Measurements from ENCODE around the gene SND1. TPM values are rescaled to one million over a fixed set of nuclear protein-coding genes. Genes with fewer than 3 reads are reported as not detected.
A peak's percentile ranks its signal among the peaks of the same experiment; 100 is the strongest.

Gene SND1
- total and polyA plus RNA-seq, 2 donors (not counting 1 experiment from before 2014, with no cell fraction given) = 137 to 174 TPM

DNA sequence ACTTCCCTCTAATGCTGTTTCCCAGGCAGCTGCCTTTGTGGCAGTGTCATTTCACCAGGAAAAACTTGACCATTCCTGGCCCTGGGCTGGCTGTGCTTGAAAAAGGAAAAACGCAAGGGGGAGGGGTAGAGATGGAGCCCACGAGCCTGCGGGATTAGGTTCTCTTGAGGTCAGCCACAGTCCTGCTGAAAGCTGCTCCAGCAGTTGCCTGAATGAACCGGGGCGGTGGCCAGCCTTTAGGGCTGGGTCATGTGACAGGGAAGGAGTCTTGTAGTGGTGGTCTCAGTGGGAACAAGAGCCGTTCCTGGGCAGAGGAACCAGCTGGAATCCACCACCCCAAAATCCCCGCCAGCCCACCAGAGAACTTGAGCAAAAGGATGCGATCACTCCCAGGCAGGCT is 430.4 kb downstream of the SND1 start:
- Histone ChIP-seq H3K9me3 (ENCODE audit: control insufficient read depth, insufficient read depth, low read depth, low read length) (no peaks in the 10 kb centered on the region), H3K36me3 (ENCODE audit: control insufficient read depth, insufficient read depth, low read length) (peaks cover 23% of the 10 kb centered on the region), H3K4me3 (replicated peaks in 1 of 4; ENCODE audit: control extremely low read depth in 1 of 4, insufficient read depth in 1 of 4, low read depth in 3 of 4, low read length in 4 of 4) (no peak overlapping the region), H3K4me2 (ENCODE audit: extremely low read depth, insufficient read depth, low read length) (no peak overlapping the region), H4K20me1 (ENCODE audit: control insufficient read depth, extremely low read depth, insufficient read depth, low read length) (no peaks in the 10 kb centered on the region), H3K27me3 (ENCODE audit: control insufficient read depth, insufficient read depth, low read length) (no peaks in the 10 kb centered on the region), H3K27ac (ENCODE audit: insufficient read depth, low read length) (no peak overlapping the region), H3K4me1 (ENCODE audit: control insufficient read depth, extremely low read depth, insufficient read depth, low read length) (peaks cover 8% of the 10 kb centered on the region), H3K9ac (ENCODE audit: insufficient read depth, low read length) (no peak overlapping the region), H3K79me2 (ENCODE audit: control insufficient read depth, insufficient read depth, low read length) (no peaks in the 10 kb centered on the region), H2AFZ (ENCODE audit: low read length) (no peak overlapping the region)
- no peak for DNase-seq (ENCODE audit: low read depth in 2 of 2)
- TF ChIP-seq EZH2 (IDR thresholded peaks at IDR 0.05; ENCODE audit: low read length, missing control alignments) = no peak
- TF ChIP-seq, protein P1, sequence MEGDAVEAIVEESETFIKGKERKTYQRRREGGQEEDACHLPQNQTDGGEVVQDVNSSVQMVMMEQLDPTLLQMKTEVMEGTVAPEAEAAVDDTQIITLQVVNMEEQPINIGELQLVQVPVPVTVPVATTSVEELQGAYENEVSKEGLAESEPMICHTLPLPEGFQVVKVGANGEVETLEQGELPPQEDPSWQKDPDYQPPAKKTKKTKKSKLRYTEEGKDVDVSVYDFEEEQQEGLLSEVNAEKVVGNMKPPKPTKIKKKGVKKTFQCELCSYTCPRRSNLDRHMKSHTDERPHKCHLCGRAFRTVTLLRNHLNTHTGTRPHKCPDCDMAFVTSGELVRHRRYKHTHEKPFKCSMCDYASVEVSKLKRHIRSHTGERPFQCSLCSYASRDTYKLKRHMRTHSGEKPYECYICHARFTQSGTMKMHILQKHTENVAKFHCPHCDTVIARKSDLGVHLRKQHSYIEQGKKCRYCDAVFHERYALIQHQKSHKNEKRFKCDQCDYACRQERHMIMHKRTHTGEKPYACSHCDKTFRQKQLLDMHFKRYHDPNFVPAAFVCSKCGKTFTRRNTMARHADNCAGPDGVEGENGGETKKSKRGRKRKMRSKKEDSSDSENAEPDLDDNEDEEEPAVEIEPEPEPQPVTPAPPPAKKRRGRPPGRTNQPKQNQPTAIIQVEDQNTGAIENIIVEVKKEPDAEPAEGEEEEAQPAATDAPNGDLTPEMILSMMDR (conservative IDR thresholded peaks at IDR 0.05 in 1 of 2, IDR thresholded peaks at IDR 0.05 in 1 of 2; ENCODE audit: low read depth in 1 of 2, low read length in 2 of 2) = no peak

DNA sequence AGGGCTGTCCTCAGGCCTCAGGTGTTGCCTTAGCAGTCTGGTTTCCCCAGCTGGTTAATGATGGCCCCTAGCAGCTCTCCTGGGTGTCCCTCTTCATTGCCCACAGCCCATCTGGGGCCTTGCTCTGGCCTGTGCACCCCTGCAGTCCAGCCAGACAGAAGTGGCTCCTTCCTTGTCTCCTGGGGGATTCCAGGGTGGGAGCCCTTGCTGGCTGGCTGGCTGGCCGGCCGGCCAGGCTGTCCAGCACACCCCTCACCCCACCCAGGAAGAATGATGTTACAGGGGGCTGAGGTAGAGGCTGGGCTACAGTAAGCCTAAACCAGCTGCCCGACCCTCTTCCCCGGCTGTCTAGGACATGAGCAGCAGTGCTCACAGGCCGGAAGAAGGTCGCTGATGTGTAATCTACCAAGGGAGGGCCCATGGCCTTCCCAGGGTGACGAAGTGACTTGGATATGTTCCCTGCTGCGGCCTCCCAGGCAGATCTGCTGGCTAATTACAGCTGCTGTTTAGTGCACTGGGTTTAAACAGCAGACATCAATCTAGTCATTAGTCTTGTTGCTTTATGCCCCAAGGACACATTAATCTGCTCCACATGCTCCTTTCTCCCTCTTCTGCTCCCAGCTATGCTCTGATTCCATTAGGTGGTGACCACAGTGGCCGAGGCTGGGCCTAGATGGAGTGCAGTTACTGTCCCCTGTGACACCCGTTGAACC is 433.1 kb downstream of the SND1 start:
- no peak overlapping the region for H3K4me3 ChIP-seq (replicated peaks in 1 of 4; ENCODE audit: control extremely low read depth in 1 of 4, insufficient read depth in 1 of 4, low read depth in 3 of 4, low read length in 4 of 4)
- H3K27me3 ChIP-seq (ENCODE audit: control insufficient read depth, insufficient read depth, low read length) = no peaks in the 10 kb centered on the region
- H3K4me1 ChIP-seq (ENCODE audit: control insufficient read depth, extremely low read depth, insufficient read depth, low read length) = peaks cover 8% of the 10 kb centered on the region
- DNase-seq (ENCODE audit: low read depth in 2 of 2) = peak; percentile 69 to 72
- H3K36me3 ChIP-seq (ENCODE audit: control insufficient read depth, insufficient read depth, low read length) = peaks cover 16% of the 10 kb centered on the region
- H3K79me2 ChIP-seq (ENCODE audit: control insufficient read depth, insufficient read depth, low read length) = no peaks in the 10 kb centered on the region
- no peak overlapping the region for H2AFZ ChIP-seq (ENCODE audit: low read length)
- H3K9ac ChIP-seq (ENCODE audit: insufficient read depth, low read length) = no peak overlapping the region
- TF ChIP-seq, protein P1 (conservative IDR thresholded peaks at IDR 0.05 in 1 of 2, IDR thresholded peaks at IDR 0.05 in 1 of 2; ENCODE audit: low read depth in 1 of 2, low read length in 2 of 2) = no peak
- TF ChIP-seq EZH2 (IDR thresholded peaks at IDR 0.05; ENCODE audit: low read length, missing control alignments) = no peak
- no peaks in the 10 kb centered on the region for H3K9me3 ChIP-seq (ENCODE audit: control insufficient read depth, insufficient read depth, low read depth, low read length)
- H3K27ac ChIP-seq (ENCODE audit: insufficient read depth, low read length) = no peak overlapping the region
- no peaks in the 10 kb centered on the region for H4K20me1 ChIP-seq (ENCODE audit: control insufficient read depth, extremely low read depth, insufficient read depth, low read length)
- H3K4me2 ChIP-seq (ENCODE audit: extremely low read depth, insufficient read depth, low read length) = no peak overlapping the region

DNA sequence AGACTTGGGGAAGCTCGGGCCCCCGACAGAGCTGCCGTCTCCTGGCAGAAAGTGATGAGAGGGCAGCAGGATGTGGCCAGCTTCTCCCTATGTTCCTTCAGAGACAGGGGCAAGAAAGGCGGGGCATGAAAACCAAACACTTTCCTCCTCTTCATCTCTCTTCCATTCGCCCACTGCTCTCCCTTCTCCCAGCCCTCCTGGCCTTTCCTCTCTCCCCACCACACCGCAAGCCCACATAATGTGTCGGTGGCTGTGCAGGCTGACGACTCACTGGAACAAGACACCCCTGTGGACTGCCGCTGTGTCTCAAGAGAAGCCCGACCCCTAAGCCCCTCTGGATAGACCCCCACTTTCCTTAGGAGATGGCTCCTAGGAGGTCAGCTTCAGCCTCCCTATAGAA is 438.5 kb downstream of the SND1 start:
- H3K9ac ChIP-seq (ENCODE audit: insufficient read depth, low read length) = no peak overlapping the region
- peaks cover 14% of the 10 kb centered on the region for H3K36me3 ChIP-seq (ENCODE audit: control insufficient read depth, insufficient read depth, low read length)
- H4K20me1 ChIP-seq (ENCODE audit: control insufficient read depth, extremely low read depth, insufficient read depth, low read length) = no peaks in the 10 kb centered on the region
- no peak for DNase-seq (ENCODE audit: low read depth in 2 of 2)
- H3K4me1 ChIP-seq (ENCODE audit: control insufficient read depth, extremely low read depth, insufficient read depth, low read length) = peaks cover 4% of the 10 kb centered on the region
- H2AFZ ChIP-seq (ENCODE audit: low read length) = no peak overlapping the region
- TF ChIP-seq, protein P1 (conservative IDR thresholded peaks at IDR 0.05 in 1 of 2, IDR thresholded peaks at IDR 0.05 in 1 of 2; ENCODE audit: low read depth in 1 of 2, low read length in 2 of 2) = no peak
- TF ChIP-seq EZH2 (IDR thresholded peaks at IDR 0.05; ENCODE audit: low read length, missing control alignments) = no peak
- H3K9me3 ChIP-seq (ENCODE audit: control insufficient read depth, insufficient read depth, low read depth, low read length) = no peaks in the 10 kb centered on the region
- no peak overlapping the region for H3K4me3 ChIP-seq (replicated peaks in 1 of 4; ENCODE audit: control extremely low read depth in 1 of 4, insufficient read depth in 1 of 4, low read depth in 3 of 4, low read length in 4 of 4)
- H3K79me2 ChIP-seq (ENCODE audit: control insufficient read depth, insufficient read depth, low read length) = no peaks in the 10 kb centered on the region
- H3K27ac ChIP-seq (ENCODE audit: insufficient read depth, low read length) = no peak overlapping the region
- H3K4me2 ChIP-seq (ENCODE audit: extremely low read depth, insufficient read depth, low read length) = no peak overlapping the region
- no peaks in the 10 kb centered on the region for H3K27me3 ChIP-seq (ENCODE audit: control insufficient read depth, insufficient read depth, low read length)
